Duodenal mucosa (tissue), 2 donors: ENCODE measurements around the gene PRSS22.

Source experiments
- H3K27ac ChIP-seq: one replicate; pipeline ENCODE4 v1.7.0; 2013; ENCODE audit warnings: low read depth, low read length
- H3K27me3 ChIP-seq, 2 donors: one replicate each; pipeline ENCODE4 v1.7.0; 2013; ENCODE audit warnings: low read length in 2 of 2, control low read depth in 1 of 2; ENCODE audit not compliant: insufficient read depth in 2 of 2, control insufficient read depth in 1 of 2
- H3K36me3 ChIP-seq, 2 donors: one replicate each; pipeline ENCODE4 v1.7.0; 2013; ENCODE audit warnings: low read length in 2 of 2, control low read depth in 1 of 2; ENCODE audit not compliant: insufficient read depth in 2 of 2, control insufficient read depth in 1 of 2
- H3K4me1 ChIP-seq, 2 donors: one replicate each; pipeline ENCODE4 v1.7.0; 2013; ENCODE audit warnings: low read length in 2 of 2, control low read depth in 1 of 2; ENCODE audit not compliant: insufficient read depth in 2 of 2, control insufficient read depth in 1 of 2
- H3K4me3 ChIP-seq, 2 donors: one replicate each; pipeline ENCODE4 v1.7.0; 2013; ENCODE audit warnings: low read length in 2 of 2, low read depth in 1 of 2
- H3K9ac ChIP-seq, 2 donors: one replicate each; pipeline ENCODE4 v1.7.0; 2013; ENCODE audit warnings: low read length in 2 of 2, low read depth in 1 of 2
- H3K9me3 ChIP-seq, 2 donors: one replicate each; pipeline ENCODE4 v1.7.0; 2013; ENCODE audit warnings: low read length in 2 of 2, control low read depth in 1 of 2; ENCODE audit not compliant: control insufficient read depth in 1 of 2

The PRSS22 gene

GRCh38 chr16:2899564-2900072, 41.6 kb upstream of the PRSS22 start:
- Histone ChIP-seq H3K9ac (no peak overlapping the region), H3K27ac (no peak overlapping the region), H3K36me3 (peaks cover 0 to 17% of the 10 kb centered on the region in 2 donors), H3K27me3 (no peaks in the 10 kb centered on the region), H3K4me3 (no peak overlapping the region), H3K9me3 (no peaks in the 10 kb centered on the region), H3K4me1 (peaks cover 5 to 6% of the 10 kb centered on the region in 2 donors)

- H3K9me3 ChIP-seq = no peaks in the 10 kb centered on the region
- H3K27me3 ChIP-seq = no peaks in the 10 kb centered on the region
- no peak overlapping the region for H3K4me3 ChIP-seq
- no peak overlapping the region for H3K27ac ChIP-seq
- H3K36me3 ChIP-seq = peaks cover 0 to 17% of the 10 kb centered on the region in 2 donors
- peaks cover 4 to 5% of the 10 kb centered on the region in 2 donors for H3K4me1 ChIP-seq
- H3K9ac ChIP-seq = no peak overlapping the region
These were observed 41.0 kb upstream of the PRSS22 start for GRCh38 chr16:2898831-2899563.

GRCh38 chr16:2897110-2897509, 39.1 kb upstream of the PRSS22 start:
- Histone ChIP-seq H3K9ac (no peak overlapping the region), H3K36me3 (peaks cover 0 to 17% of the 10 kb centered on the region in 2 donors), H3K27me3 (no peaks in the 10 kb centered on the region), H3K27ac (no peak overlapping the region), H3K9me3 (no peaks in the 10 kb centered on the region), H3K4me1 (no peaks in the 10 kb centered on the region), H3K4me3 (no peak overlapping the region)

GRCh38 chr16:2896480-2897010, 38.6 kb upstream of the PRSS22 start:
- Histone ChIP-seq H3K9ac (no peak overlapping the region), H3K4me3 (no peak overlapping the region), H3K9me3 (no peaks in the 10 kb centered on the region), H3K36me3 (peaks cover 0 to 17% of the 10 kb centered on the region in 2 donors), H3K4me1 (no peaks in the 10 kb centered on the region), H3K27ac (no peak overlapping the region), H3K27me3 (no peaks in the 10 kb centered on the region)

GRCh38 chr16:2895813-2896212, 37.8 kb upstream of the PRSS22 start:
- Histone ChIP-seq H3K36me3 (peaks cover 0 to 17% of the 10 kb centered on the region in 2 donors), H3K4me3 (no peak overlapping the region), H3K27ac (no peak overlapping the region), H3K4me1 (peaks cover 0 to 3% of the 10 kb centered on the region in 2 donors), H3K27me3 (no peaks in the 10 kb centered on the region), H3K9ac (no peak overlapping the region), H3K9me3 (no peaks in the 10 kb centered on the region)

GRCh38 chr16:2894231-2894630, 36.3 kb upstream of the PRSS22 start:
- Histone ChIP-seq H3K27ac (no peak overlapping the region), H3K4me3 (no peak overlapping the region), H3K9ac (no peak overlapping the region), H3K9me3 (no peaks in the 10 kb centered on the region), H3K4me1 (peaks cover 0 to 5% of the 10 kb centered on the region in 2 donors), H3K27me3 (no peaks in the 10 kb centered on the region), H3K36me3 (peaks cover 0 to 13% of the 10 kb centered on the region in 2 donors)

GRCh38 chr16:2884041-2884451, 26.1 kb upstream of the PRSS22 start:
- peaks cover 0 to 10% of the 10 kb centered on the region in 2 donors for H3K4me1 ChIP-seq
- peak overlapping the region; percentile 83 to 96 for H3K9ac ChIP-seq
- H3K36me3 ChIP-seq = no peaks in the 10 kb centered on the region
- no peaks in the 10 kb centered on the region for H3K9me3 ChIP-seq
- H3K27me3 ChIP-seq = no peaks in the 10 kb centered on the region
- H3K27ac ChIP-seq = no peak overlapping the region
- H3K4me3 ChIP-seq = peak overlapping the region; percentile 78 to 85

- no peaks in the 10 kb centered on the region for H3K36me3 ChIP-seq
- peaks cover 0 to 10% of the 10 kb centered on the region in 2 donors for H3K4me1 ChIP-seq
- peak overlapping the region; percentile 83 to 96 for H3K9ac ChIP-seq
These were observed 25.5 kb upstream of the PRSS22 start for GRCh38 chr16:2883458-2883908.

GRCh38 chr16:2882650-2883457, 24.9 kb upstream of the PRSS22 start, which contains the start of gene FLYWCH2:
TSS of gene FLYWCH2 (plus strand) at chr16:2883215. CDS start at chr16:2896450, 13,235 bp downstream.
- peak within 1 kb of the TSS; percentile 83 to 96 for H3K9ac ChIP-seq
- no peaks in the 10 kb centered on the region for H3K27me3 ChIP-seq
- H3K36me3 ChIP-seq = no peaks in the 10 kb centered on the region
- H3K27ac ChIP-seq = peak within 1 kb of the TSS; percentile 93
- peaks cover 0 to 10% of the 10 kb centered on the region in 2 donors for H3K4me1 ChIP-seq
- no peaks in the 10 kb centered on the region for H3K9me3 ChIP-seq
- H3K4me3 ChIP-seq = peak within 1 kb of the TSS; percentile 78 to 85

More at GRCh38 chr16:2883458-2883908, 25.5 kb upstream of the PRSS22 start:
- Histone ChIP-seq H3K9me3 (no peaks in the 10 kb centered on the region), H3K4me3 (peak overlapping the region; percentile 78 to 85), H3K27ac (peak overlapping the region; percentile 93), H3K27me3 (no peaks in the 10 kb centered on the region)
